WTC11 (cell line): ENCODE measurements around the gene ZNF567.

Experiments used
- ATF1 ChIP-seq: sonication (generic); formaldehyde crosslinking; IDR thresholded peaks from 2 replicates; pipeline ENCODE4 v1.8.1; 2023; ENCODE audit warnings: mild to moderate bottlenecking, moderate library complexity, missing genetic modification reagents
- FOXJ3 ChIP-seq: sonication (generic); formaldehyde crosslinking; IDR thresholded peaks from 2 replicates; pipeline ENCODE4 v1.9.0; 2021; ENCODE audit warnings: missing genetic modification reagents, mild to moderate bottlenecking, borderline replicate concordance
- JUN ChIP-seq: sonication (generic); formaldehyde crosslinking; IDR thresholded peaks from 2 replicates; pipeline ENCODE4 v1.8.0; 2023; ENCODE audit warnings: mild to moderate bottlenecking, missing genetic modification reagents
- TP53 ChIP-seq: sonication (generic); formaldehyde crosslinking; IDR thresholded peaks from 2 replicates; pipeline ENCODE4 v1.8.1; 2023; ENCODE audit warnings: mild to moderate bottlenecking, missing genetic modification reagents
- ZBTB21 ChIP-seq: sonication (generic); formaldehyde crosslinking; IDR thresholded peaks from 2 replicates; pipeline ENCODE4 v1.8.1; 2023; ENCODE audit warnings: mild to moderate bottlenecking, missing genetic modification reagents, borderline replicate concordance
- TF ChIP-seq, protein P1 (sequence below): sonication (generic); formaldehyde crosslinking; IDR thresholded peaks from 2 replicates; pipeline ENCODE4 v1.8.1; 2023; ENCODE audit warnings: mild to moderate bottlenecking, missing genetic modification reagents
- TF ChIP-seq, protein P2 (sequence below): fragments of 200-600 bp; IDR thresholded peaks from 2 replicates; pipeline ENCODE4 v1.8.0; 2022; ENCODE audit warnings: antibody characterized with exemption
- TF ChIP-seq, protein P3 (sequence below): sonication (generic); formaldehyde crosslinking; IDR thresholded peaks from 2 replicates; pipeline ENCODE4 v1.8.0; 2022; ENCODE audit warnings: mild to moderate bottlenecking, missing genetic modification reagents
- TF ChIP-seq, protein P4 (sequence below): sonication (generic); formaldehyde crosslinking; IDR thresholded peaks from 2 replicates; pipeline ENCODE4 v1.8.0; 2022; ENCODE audit warnings: mild to moderate bottlenecking, missing genetic modification reagents
- TF ChIP-seq, protein P5 (sequence below): sonication (generic); formaldehyde crosslinking; conservative IDR thresholded peaks from 2 replicates; pipeline ENCODE4 v1.8.1; 2023; ENCODE audit warnings: mild to moderate bottlenecking, low read depth, missing genetic modification reagents, moderate library complexity

DNA sequence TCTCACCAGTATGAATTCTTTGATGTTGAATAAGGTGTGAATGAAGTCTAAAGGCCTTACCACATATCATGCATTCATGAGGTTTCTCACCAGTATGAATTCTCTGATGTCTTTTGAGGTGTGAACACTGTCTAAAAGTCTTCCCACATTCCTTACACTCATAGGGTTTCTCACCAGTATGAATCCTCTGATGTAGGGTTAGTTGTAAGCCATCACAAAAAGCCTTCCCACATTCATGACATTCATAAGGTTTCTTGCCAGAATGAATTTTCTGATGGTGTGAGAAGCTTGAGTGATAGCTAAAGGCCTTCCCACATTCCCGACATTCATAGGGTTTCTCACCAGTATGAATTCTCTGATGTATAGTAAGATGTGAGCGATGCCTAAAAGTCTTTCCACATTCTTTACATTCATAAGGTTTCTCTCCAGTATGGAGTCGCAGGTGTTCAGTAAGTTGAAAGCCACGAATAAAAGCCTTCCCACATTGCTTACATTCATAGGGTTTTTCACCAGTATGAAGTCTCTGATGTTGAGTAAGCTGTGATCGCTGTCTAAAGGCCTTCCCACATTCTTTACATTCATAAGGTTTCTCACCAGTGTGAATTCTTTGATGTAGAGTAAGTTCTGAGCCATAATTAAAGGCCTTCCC, 48.4 kb upstream of the ZNF567 start:
- TF ChIP-seq, protein P1, sequence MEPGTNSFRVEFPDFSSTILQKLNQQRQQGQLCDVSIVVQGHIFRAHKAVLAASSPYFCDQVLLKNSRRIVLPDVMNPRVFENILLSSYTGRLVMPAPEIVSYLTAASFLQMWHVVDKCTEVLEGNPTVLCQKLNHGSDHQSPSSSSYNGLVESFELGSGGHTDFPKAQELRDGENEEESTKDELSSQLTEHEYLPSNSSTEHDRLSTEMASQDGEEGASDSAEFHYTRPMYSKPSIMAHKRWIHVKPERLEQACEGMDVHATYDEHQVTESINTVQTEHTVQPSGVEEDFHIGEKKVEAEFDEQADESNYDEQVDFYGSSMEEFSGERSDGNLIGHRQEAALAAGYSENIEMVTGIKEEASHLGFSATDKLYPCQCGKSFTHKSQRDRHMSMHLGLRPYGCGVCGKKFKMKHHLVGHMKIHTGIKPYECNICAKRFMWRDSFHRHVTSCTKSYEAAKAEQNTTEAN (CRISPR knock-in tag), result no peak
- TF ChIP-seq, protein P2, sequence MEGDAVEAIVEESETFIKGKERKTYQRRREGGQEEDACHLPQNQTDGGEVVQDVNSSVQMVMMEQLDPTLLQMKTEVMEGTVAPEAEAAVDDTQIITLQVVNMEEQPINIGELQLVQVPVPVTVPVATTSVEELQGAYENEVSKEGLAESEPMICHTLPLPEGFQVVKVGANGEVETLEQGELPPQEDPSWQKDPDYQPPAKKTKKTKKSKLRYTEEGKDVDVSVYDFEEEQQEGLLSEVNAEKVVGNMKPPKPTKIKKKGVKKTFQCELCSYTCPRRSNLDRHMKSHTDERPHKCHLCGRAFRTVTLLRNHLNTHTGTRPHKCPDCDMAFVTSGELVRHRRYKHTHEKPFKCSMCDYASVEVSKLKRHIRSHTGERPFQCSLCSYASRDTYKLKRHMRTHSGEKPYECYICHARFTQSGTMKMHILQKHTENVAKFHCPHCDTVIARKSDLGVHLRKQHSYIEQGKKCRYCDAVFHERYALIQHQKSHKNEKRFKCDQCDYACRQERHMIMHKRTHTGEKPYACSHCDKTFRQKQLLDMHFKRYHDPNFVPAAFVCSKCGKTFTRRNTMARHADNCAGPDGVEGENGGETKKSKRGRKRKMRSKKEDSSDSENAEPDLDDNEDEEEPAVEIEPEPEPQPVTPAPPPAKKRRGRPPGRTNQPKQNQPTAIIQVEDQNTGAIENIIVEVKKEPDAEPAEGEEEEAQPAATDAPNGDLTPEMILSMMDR, result no peak
- no peak for TF ChIP-seq ATF1 (CRISPR knock-in tag)
- TF ChIP-seq, protein P3, sequence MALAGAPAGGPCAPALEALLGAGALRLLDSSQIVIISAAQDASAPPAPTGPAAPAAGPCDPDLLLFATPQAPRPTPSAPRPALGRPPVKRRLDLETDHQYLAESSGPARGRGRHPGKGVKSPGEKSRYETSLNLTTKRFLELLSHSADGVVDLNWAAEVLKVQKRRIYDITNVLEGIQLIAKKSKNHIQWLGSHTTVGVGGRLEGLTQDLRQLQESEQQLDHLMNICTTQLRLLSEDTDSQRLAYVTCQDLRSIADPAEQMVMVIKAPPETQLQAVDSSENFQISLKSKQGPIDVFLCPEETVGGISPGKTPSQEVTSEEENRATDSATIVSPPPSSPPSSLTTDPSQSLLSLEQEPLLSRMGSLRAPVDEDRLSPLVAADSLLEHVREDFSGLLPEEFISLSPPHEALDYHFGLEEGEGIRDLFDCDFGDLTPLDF (CRISPR knock-in tag), result no peak
- no peak for TF ChIP-seq FOXJ3 (CRISPR knock-in tag)
- no peak for TF ChIP-seq TP53 (CRISPR knock-in tag)
- TF ChIP-seq, protein P4, sequence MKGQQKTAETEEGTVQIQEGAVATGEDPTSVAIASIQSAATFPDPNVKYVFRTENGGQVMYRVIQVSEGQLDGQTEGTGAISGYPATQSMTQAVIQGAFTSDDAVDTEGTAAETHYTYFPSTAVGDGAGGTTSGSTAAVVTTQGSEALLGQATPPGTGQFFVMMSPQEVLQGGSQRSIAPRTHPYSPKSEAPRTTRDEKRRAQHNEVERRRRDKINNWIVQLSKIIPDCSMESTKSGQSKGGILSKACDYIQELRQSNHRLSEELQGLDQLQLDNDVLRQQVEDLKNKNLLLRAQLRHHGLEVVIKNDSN (CRISPR knock-in tag), result no peak
- no peak for TF ChIP-seq JUN (CRISPR knock-in tag)
- TF ChIP-seq ZBTB21 (CRISPR knock-in tag), result no peak
- TF ChIP-seq, protein P5, sequence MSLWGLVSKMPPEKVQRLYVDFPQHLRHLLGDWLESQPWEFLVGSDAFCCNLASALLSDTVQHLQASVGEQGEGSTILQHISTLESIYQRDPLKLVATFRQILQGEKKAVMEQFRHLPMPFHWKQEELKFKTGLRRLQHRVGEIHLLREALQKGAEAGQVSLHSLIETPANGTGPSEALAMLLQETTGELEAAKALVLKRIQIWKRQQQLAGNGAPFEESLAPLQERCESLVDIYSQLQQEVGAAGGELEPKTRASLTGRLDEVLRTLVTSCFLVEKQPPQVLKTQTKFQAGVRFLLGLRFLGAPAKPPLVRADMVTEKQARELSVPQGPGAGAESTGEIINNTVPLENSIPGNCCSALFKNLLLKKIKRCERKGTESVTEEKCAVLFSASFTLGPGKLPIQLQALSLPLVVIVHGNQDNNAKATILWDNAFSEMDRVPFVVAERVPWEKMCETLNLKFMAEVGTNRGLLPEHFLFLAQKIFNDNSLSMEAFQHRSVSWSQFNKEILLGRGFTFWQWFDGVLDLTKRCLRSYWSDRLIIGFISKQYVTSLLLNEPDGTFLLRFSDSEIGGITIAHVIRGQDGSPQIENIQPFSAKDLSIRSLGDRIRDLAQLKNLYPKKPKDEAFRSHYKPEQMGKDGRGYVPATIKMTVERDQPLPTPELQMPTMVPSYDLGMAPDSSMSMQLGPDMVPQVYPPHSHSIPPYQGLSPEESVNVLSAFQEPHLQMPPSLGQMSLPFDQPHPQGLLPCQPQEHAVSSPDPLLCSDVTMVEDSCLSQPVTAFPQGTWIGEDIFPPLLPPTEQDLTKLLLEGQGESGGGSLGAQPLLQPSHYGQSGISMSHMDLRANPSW (CRISPR knock-in tag), result no peak
